Occipital lobe (tissue), 2 donors: ENCODE results near the gene APOB. TPM values are rescaled to one million over a fixed set of nuclear protein-coding genes. Genes with fewer than 3 reads are reported as not detected.
"Not testable (repeated sequence)": the region's sequence is repeated elsewhere in the genome, so short reads cannot be mapped to it uniquely, and the experiment has no call there.

Source experiments
- DNase-seq: peaks from one replicate; lab custom pipeline; 2025; lab: John Stamatoyannopoulos, UW
- total RNA-seq: library from RNA; depleted of rRNA; stranded (reverse); fragments of >200 nt; gene quantifications from one replicate; pipeline ENCODE4 v1.2.3, GENCODE V29; 2014

APOB gene
- total RNA-seq, 1 donor from 2014 or later = 0.62 TPM

DNA sequence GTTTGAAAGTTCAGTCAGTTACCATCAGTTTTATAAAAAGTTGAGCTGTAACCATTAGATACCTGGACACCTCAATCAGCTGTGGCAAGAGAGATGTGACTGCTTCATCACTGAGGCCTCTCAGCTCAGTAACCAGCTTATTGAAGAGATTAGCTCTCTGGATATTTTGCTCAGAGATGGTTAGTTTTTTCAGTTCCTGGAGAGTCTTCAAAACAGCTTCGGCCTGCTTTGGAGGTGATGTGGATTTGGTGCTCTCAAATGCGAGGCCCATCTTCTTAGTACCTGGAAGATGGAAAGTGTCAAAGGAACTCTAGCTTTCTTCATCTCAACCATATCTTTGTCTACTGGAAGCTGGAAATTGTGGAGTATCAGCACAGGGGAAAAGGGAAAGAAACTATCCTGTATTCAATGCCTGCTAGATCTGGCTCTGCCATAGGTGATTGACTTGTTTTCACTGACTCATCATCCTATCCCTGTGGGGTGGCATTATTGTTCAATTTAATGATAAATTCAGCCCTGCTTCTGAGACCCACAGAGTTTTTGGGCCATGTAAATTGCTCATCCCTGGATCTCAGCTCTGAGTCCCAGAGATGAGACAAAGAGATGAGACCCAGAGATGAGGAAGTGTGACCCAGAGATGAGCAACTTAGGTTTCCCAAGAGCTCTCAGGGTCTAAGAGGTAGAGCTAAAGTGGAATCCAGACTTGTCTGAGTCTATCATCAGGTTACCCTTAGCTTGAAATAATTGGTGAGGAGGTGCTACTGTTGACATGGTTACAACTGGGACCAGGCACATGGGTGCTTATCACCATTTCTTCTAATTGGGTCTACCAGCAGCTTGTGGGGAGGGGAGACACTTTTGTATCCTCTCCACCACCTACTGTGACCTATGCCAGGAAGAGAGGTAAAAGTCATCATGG lies 10.4 kb downstream of the APOB start:
- no peak for DNase-seq

DNA sequence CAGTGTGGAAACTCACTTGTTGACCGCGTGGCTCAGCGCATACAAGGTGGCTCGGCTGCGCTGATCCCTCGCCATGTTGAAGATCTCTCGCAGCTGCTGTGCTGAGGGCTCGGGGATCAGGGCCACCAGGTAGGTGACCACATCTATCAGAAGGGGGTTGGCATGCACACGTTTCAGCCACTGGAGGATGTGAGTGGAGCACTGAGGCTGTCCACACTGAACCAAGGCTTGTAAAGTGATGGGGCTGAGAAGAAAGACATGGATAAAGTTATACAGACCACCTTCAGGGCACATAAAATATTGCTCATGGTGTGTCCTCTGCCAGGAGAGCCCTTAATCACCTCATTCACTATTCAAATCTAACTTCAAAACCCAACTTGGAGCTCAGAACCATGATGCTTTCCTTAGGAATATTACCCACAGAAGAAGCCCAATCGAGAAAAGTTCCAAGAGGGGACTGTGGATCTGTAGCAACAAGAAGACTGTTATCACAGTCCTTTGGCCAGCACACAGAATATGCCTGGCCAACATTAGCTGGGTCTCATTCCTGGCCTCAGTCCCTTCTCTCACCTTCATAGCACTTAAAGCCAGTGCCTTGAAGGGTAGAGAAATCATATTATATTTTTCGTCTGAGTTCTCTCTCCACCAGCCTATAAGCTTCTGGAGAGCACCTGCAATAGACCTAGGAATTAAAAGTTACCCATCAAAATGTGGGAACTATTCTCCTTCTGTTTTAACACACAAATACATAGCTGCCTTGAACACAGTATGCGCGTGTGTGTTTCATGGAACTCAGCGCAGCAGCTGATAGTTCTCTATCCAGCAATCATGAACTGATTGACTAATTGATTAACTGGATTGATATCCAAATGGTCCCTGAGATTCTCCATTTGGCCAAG lies 11.3 kb downstream of the APOB start:
- no peak for DNase-seq

DNA sequence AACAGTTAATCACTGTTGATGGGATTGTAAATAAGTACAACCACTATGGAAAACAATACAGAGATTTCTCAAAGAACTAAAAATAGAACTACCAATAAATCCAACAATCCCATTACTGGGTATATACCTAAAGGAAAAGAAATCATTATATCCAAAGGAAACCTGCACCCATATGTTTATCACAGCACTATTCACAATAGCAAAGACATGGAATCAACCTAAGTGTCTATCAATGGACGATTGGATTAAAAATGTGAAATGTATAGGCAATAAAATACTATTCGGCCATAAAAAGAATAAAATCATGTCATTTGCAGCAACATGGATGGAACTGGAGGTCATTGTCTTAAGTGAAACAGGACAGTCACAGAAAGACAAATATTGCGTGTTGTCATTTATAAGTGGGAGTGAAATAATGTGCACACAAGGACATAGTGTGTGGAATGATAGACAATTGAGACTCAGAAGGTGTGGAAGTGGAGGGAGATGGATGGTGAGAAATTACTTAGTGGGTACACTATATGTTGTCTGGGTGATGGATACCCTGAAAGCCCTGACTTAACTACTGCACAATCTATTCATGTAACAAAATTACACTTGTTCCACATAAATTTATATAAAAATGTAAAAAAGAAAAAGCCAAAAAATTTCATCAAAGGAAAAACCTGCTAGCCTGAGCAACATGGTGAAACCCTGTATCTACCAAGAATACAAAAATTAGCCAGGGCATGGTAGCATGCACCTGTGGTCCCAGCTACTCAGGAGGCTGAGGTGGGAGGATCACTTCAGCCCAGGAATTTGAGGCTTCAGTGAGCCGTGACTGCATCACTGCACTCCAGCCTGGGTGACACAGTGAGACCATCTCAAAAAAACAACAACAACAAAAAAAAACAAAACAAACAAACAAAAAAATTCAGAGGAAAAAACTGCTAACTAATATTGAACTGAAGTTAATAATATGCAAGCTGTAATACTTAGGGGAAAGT lies 12.6 kb downstream of the APOB start:
- no peak for DNase-seq

GRCh38 chr2:21029519-21029918 lies 14.4 kb downstream of the APOB start:
- no peak for DNase-seq

- not testable (repeated sequence) for DNase-seq
Observed at GRCh38 chr2:21028951-21029350, 14.9 kb downstream of the APOB start.

GRCh38 chr2:21028021-21028947 lies 15.6 kb downstream of the APOB start:
- DNase-seq = no peak

DNA sequence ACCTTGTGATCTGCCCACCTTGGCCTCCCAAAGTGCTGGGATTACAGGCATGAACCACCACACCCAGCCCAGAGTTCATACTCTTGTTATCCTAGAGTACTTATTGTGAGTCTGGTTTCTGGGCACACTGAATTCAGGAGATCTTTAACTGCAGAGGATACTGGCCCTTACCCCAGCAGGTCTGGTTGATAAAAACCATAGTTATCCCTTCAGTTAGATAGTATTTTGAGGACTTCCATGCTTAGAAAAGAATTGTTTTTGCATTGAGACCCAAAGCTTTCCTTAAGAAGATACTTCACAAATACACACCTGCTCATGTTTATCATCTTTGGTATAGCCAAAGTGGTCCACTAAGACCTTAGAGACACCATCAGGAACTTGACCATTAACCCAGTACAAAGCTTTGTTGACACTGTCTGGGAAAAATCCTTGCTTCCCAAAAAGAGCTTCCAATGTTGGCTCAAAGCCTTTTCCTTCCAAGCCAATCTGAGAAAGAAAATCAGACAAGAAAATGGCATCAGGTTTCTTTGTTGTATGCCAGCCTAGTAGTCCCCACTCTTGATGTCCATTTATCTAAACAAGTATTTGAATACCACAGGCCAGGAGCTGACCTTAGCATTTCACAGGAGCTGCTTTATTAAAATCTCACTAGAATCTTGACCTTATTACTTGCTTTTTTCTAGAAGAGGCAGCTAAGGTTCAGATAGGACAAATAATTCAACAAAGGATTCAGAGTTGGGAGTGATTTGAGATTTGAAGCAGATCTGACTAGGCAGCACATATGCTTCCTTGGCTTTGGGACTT lies 17.2 kb downstream of the APOB start:
- DNase-seq = no peak

- DNase-seq = no peak
Observed at GRCh38 chr2:21025690-21026478, 18.0 kb downstream of the APOB start.

DNA sequence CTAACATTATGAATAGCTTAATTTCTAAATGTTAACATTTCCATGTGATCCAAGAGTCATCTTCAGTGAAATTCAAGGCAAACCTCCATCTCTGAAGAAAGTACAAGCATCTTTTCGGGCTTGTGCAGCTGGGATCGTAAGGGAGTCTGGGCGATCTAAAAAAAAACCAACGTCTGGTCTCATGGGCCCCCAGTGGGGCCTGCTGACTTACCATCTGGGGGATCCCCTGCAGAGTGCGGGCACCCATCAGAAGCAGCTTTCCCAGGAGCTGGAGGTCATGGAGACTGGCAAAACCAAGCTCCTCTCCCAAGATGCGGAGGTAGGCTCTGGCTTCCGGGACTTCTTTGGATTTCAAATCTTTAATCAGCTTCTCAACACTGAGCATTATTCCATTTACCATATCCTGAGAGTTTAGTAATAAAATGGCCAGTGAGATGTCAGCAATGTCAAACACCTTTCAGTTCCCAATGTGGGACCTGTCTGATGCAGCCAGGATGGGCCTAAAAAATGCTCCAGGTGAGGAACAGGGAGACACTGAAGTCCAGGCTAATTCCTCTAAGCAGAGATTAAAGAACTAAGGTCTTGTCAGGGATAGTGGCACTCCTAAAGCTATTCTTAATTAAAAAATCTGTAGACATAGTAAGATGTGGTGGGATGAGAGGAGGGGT lies 19.0 kb downstream of the APOB start:
- no peak for DNase-seq

GRCh38 chr2:21024198-21024597 lies 19.7 kb downstream of the APOB start:
- DNase-seq = no peak

GRCh38 chr2:21023419-21024181 lies 20.3 kb downstream of the APOB start:
- no peak for DNase-seq

GRCh38 chr2:21022792-21023367 lies 21.0 kb downstream of the APOB start:
- no peak for DNase-seq

GRCh38 chr2:21021430-21021829 lies 22.4 kb downstream of the APOB start:
- DNase-seq = no peak

DNA sequence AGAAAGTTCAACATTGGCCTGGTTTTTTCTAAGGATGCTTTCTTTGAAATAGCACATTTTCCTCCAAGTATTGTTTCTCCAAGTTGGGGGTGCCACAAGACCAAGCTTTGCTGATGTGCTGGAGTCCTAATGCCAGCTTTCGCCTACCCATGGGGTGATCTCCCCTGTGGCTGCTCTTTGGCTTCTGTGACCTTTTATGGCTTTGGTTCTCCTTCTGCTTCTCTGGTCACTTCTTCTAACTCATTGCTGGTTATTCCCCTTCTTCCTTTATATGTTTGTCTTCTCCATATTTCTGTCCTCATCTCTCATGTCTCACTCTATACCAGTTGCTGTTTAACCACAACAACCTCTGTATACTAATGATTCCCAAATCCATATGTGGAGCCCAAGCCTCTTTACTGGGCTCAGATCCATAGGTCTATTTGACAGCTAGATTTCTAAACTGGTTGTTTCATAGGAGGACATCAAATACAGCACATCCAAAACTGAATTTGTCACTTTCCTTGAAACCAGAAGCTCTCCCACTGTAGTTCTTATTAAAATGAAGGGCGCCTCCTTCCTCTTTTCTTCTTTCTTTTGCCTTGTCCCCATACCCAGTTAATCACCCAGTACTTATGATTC lies 23.1 kb downstream of the APOB start:
- DNase-seq = no peak

DNA sequence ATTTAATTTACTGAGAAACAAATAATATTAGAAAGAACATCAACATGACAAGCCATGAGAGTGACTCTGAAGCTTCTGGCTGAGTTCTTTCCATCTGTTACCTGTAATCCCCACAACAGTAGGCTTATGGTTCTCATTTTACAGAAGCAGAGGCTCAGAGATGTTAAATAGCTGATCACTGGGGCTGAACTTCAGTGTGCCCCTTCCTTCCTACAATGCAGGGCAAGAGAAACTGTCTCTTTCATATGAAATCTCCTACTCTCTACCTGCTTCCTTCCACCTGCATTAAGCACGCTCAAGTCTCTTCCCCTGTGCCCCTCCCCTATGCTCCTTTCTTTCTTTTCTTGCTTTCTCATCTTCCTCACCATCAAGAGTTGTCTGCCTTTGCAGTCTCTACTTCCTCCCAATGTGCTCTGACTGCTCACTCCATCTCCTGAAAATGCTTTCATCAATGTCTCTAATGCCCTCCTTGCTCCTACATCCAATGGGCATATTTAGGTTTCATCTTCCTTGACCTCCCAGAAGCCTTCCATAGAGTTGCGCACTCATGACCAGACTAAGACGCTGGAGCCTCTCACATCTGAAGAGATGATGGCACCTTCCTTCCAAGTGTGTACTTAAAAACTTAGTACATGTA lies 23.7 kb downstream of the APOB start:
- no peak for DNase-seq

DNA sequence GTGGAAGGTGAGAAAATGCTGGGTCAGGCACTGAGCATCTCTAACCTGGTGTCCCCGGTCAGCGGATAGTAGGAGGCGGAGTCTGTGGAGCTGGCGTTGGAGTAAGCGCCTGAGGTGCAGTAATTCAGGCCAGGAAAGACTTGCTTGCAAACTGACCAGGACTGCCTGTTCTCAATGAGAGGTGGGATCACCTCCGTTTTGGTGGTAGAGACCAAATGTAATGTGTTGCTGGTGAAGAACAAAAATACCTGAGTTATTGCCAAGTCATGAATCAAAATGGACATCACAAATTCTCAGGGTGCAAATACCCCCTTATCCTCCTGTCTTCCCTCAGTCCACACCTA lies 24.2 kb downstream of the APOB start:
- DNase-seq = no peak
